PFSK-1 (cell line): ENCODE measurements around the gene ATXN7L1.

Experiments
- POLR2AphosphoS5 ChIP-seq: IDR thresholded peaks from 2 replicates; pipeline ENCODE4 v1.6.1; 2012; ENCODE audit warnings: low read depth, mild to moderate bottlenecking, control low read depth, low read length, moderate library complexity
- TAF1 ChIP-seq: IDR thresholded peaks from 2 replicates; pipeline ENCODE4 v1.6.1; 2012; ENCODE audit warnings: low read length, control low read depth, borderline replicate concordance; ENCODE audit not compliant: insufficient read depth
- TF ChIP-seq, protein P1 (sequence below), 2 experiments: IDR thresholded peaks; 2 replicates each; pipeline versions ENCODE4 v1.6.1 to v1.8.0; 2011 to 2012; ENCODE audit warnings: low read depth in 2 of 2, low read length in 2 of 2, control low read depth in 1 of 2, inconsistent platforms in 1 of 2, mild to moderate bottlenecking in 1 of 2, moderate library complexity in 1 of 2; ENCODE audit not compliant: insufficient read depth in 1 of 2

DNA sequence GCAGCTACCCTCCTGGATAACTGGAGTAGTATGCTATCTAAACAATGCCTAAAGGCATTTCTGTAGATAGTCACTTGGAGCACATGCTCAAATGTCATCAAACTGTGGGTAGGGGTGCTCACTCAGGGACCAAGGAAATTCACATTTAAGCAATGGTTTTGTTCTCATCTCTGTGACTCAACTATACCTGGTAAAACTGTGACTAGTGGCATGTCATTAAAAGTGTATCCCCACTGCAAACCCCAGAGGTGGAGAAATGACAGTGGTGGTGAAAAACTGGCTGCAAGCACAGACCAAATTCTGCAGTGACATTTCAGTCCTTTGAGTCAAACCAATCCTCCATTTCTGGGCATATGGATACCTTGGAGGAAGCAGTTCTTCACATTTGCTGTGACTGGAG lies 160.9 kb downstream of the ATXN7L1 start:
- TF ChIP-seq POLR2AphosphoS5 (no peak), TAF1 (no peak)
- TF ChIP-seq, protein P1, sequence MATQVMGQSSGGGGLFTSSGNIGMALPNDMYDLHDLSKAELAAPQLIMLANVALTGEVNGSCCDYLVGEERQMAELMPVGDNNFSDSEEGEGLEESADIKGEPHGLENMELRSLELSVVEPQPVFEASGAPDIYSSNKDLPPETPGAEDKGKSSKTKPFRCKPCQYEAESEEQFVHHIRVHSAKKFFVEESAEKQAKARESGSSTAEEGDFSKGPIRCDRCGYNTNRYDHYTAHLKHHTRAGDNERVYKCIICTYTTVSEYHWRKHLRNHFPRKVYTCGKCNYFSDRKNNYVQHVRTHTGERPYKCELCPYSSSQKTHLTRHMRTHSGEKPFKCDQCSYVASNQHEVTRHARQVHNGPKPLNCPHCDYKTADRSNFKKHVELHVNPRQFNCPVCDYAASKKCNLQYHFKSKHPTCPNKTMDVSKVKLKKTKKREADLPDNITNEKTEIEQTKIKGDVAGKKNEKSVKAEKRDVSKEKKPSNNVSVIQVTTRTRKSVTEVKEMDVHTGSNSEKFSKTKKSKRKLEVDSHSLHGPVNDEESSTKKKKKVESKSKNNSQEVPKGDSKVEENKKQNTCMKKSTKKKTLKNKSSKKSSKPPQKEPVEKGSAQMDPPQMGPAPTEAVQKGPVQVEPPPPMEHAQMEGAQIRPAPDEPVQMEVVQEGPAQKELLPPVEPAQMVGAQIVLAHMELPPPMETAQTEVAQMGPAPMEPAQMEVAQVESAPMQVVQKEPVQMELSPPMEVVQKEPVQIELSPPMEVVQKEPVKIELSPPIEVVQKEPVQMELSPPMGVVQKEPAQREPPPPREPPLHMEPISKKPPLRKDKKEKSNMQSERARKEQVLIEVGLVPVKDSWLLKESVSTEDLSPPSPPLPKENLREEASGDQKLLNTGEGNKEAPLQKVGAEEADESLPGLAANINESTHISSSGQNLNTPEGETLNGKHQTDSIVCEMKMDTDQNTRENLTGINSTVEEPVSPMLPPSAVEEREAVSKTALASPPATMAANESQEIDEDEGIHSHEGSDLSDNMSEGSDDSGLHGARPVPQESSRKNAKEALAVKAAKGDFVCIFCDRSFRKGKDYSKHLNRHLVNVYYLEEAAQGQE (IDR thresholded peaks at IDR 0.05; ENCODE audit: insufficient read depth in 1 of 2, low read depth in 2 of 2, low read length in 2 of 2) = no peak
